Measurements from ENCODE around the gene ELF2. TPM values are rescaled to one million over a fixed set of nuclear protein-coding genes. Genes with fewer than 3 reads are reported as not detected.

Gene ELF2
- total and polyA plus RNA-seq, 2 donors (not counting 3 experiments of a cell fraction or from before 2014, with no cell fraction given) = 16.4 to 35.1 TPM

DNA sequence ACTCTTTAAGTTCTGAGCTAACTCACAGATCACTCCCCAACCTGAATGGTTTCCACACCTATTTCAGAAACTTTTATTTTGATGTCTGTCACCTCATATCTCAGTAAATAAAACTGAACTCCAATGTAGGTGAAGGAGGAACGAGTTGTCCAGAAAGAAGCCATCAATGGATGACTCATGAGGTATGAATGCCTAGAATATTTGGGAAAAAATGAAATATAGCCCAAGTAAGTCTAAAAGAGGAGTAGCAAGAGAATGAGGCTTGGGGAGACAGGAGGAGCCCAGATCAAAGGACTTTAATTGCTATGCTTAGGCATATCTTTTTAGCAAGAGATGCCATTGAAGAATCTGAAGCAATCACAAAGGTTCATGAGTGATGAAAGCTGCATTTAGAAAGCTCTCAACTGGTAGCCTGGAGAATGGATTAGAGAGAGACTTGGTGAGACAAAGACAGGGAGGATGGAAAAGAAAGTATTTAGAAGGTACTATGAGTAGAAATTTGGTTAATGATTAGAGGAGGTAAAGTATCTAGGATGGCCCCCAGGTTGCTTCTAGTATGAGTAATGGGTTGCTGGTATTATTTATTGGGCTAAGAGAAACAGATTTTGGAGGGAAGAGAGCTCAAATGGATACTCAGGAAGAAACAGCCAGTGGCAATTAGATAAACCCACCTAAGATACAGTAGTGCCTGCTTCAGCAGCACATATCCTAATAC is 122.1 kb downstream of the ELF2 start:
- intact Hi-C loops (cut with micrococcal nuclease) = no loop called here
- TF ChIP-seq FOS (IDR thresholded peaks at IDR 0.05; ENCODE audit: borderline replicate concordance, insufficient read depth, low read length) (peak; percentile 36), EZH2 (IDR thresholded peaks at IDR 0.05; ENCODE audit: borderline replicate concordance, low read depth, low read length, severe bottlenecking) (no peak), POLR2AphosphoS5 (IDR thresholded peaks at IDR 0.05; ENCODE audit: insufficient read depth, low read depth, low read length) (no peak), POLR2A (IDR thresholded peaks at IDR 0.05; ENCODE audit: low read depth, low read length) (no peak), JUN (IDR thresholded peaks at IDR 0.05; ENCODE audit: borderline replicate concordance, insufficient read depth, insufficient read length, low read depth) (peak; percentile 26), GATA2 (IDR thresholded peaks at IDR 0.05; ENCODE audit: insufficient read depth, insufficient read length, low read depth, low read length) (no peak), MYC (IDR thresholded peaks at IDR 0.05; ENCODE audit: low read depth, low read length) (no peak)
- TF ChIP-seq, protein P1, sequence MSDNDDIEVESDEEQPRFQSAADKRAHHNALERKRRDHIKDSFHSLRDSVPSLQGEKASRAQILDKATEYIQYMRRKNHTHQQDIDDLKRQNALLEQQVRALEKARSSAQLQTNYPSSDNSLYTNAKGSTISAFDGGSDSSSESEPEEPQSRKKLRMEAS (IDR thresholded peaks at IDR 0.05; ENCODE audit: insufficient read depth, insufficient read length) = no peak
- TF ChIP-seq, protein P2, sequence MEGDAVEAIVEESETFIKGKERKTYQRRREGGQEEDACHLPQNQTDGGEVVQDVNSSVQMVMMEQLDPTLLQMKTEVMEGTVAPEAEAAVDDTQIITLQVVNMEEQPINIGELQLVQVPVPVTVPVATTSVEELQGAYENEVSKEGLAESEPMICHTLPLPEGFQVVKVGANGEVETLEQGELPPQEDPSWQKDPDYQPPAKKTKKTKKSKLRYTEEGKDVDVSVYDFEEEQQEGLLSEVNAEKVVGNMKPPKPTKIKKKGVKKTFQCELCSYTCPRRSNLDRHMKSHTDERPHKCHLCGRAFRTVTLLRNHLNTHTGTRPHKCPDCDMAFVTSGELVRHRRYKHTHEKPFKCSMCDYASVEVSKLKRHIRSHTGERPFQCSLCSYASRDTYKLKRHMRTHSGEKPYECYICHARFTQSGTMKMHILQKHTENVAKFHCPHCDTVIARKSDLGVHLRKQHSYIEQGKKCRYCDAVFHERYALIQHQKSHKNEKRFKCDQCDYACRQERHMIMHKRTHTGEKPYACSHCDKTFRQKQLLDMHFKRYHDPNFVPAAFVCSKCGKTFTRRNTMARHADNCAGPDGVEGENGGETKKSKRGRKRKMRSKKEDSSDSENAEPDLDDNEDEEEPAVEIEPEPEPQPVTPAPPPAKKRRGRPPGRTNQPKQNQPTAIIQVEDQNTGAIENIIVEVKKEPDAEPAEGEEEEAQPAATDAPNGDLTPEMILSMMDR (IDR thresholded peaks at IDR 0.05; ENCODE audit: extremely low read depth in 1 of 2, insufficient read depth in 1 of 2, low read depth in 1 of 2, low read length in 2 of 2) = no peak
- no TSS peak for BruUV-seq (replicated peaks)
- DNase-seq (ENCODE audit: low read depth, low spot score) (no peak), FAIRE-seq (no peak)
- ChIA-PET POLR2A (no interaction called here), CTCF (interaction anchor here (1.1 to 4.1 kb wide), 2 partner anchors 12 to 24 kb away, joined by 4 to 33 read pairs; no protein-coding TSS in a partner anchor)
- dilution Hi-C loops (cut with MboI; ENCODE audit: extremely low pct_ligation_motif_present, low sequenced_read_pairs) = no loop called here
- no peak overlapping the region for H3K9ac ChIP-seq (replicated peaks; ENCODE audit: extremely low read depth, insufficient read depth, low read length)
- H3K79me2 ChIP-seq (ENCODE audit: control insufficient read depth, insufficient read depth, low read length) = peaks cover 9% of the 10 kb centered on the region
- no peak overlapping the region for H3K27ac ChIP-seq (ENCODE audit: insufficient read depth, low read depth, low read length)
- no peak overlapping the region for H3K4me3 ChIP-seq (replicated peaks in 1 of 3; ENCODE audit: insufficient read depth in 1 of 3, low read depth in 1 of 3, low read length in 3 of 3)
- no peaks in the 10 kb centered on the region for H4K20me1 ChIP-seq (replicated peaks; ENCODE audit: control insufficient read depth, extremely low read depth, insufficient read depth, low read length)
- peaks cover 2 to 6% of the 10 kb centered on the region in 2 experiments for H3K36me3 ChIP-seq (ENCODE audit: control insufficient read depth in 2 of 2, extremely low read depth in 1 of 2, insufficient read depth in 2 of 2, low read length in 2 of 2)
- no peaks in the 10 kb centered on the region for H3K9me1 ChIP-seq (replicated peaks; ENCODE audit: control insufficient read depth, extremely low read depth, insufficient read depth, low read length)
- peaks cover 5% of the 10 kb centered on the region for H3K4me1 ChIP-seq (ENCODE audit: control insufficient read depth, extremely low read depth, insufficient read depth, low read length)
- H3K9me3 ChIP-seq (replicated peaks; ENCODE audit: control insufficient read depth, insufficient read depth, low read length) = no peaks in the 10 kb centered on the region
- H3K4me2 ChIP-seq (ENCODE audit: insufficient read depth, low read length) = no peak overlapping the region
- H3K27me3 ChIP-seq (ENCODE audit: control insufficient read depth in 2 of 2, insufficient read depth in 2 of 2, low read length in 2 of 2) = no peaks in the 10 kb centered on the region
- H2AFZ ChIP-seq (ENCODE audit: low read depth, low read length) = no peak overlapping the region
